GM18858 (cell line): Measurements from ENCODE around the gene PNMA6E.

Source experiments
- ATAC-seq: cut with Tn5 transposase; IDR thresholded peaks from one replicate; pipeline ENCODE4 v1.9.1; 2021; ENCODE audit not compliant: unreplicated experiment

PNMA6E gene

DNA sequence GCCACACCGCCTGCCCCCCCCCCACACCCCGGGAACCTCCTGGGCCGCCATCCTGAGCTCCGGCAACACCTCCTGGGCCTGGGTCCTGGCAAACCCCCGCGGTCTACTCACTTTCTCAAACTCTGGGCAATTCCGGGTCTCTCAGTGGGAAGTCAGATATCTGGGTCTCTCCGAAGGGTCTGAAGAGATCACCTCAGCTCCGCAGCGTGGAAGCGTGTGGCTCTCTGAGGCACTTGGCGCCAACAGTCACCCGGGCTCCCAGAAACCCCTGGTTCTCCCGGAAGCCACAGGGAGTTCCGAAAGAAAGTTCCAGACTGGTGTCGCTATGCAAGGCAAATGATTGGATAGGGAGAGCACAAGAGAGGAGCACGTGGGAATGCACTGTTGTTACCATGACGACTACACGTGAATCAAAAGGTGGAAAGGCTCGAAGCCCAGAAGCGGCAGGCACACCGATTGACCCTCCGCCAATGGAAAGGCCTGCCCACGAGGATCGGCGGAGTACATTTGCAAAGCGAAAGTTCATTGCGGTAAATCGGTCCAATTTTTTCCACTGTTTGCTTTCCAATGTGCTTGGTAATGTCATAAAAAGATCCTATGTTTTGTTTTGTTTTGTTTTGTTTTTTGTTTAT, at the start of gene PNMA6E:
Gene PNMA6E (minus strand): TSS at position 218 of the 632 bp plus-strand sequence. CDS start 2,501 bp downstream, outside the sequence.
- no peak for ATAC-seq

DNA sequence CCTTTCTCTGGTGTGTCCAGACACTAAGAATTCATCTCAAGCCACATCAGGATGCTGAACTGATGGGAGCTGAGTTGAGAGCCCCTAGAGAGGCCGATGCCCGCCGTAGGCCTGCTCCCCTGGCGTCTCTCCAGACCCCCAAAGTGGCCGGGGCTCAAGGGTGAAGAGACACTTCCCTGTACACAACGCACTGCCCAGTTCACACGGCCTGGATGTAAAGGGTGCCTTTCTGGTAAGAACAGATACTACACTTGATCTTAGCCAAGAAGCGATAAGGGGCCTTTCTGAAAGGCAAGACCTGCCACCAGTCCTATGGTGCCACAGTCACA, 49.8 kb upstream of the PNMA6E start:
- no peak for ATAC-seq

DNA sequence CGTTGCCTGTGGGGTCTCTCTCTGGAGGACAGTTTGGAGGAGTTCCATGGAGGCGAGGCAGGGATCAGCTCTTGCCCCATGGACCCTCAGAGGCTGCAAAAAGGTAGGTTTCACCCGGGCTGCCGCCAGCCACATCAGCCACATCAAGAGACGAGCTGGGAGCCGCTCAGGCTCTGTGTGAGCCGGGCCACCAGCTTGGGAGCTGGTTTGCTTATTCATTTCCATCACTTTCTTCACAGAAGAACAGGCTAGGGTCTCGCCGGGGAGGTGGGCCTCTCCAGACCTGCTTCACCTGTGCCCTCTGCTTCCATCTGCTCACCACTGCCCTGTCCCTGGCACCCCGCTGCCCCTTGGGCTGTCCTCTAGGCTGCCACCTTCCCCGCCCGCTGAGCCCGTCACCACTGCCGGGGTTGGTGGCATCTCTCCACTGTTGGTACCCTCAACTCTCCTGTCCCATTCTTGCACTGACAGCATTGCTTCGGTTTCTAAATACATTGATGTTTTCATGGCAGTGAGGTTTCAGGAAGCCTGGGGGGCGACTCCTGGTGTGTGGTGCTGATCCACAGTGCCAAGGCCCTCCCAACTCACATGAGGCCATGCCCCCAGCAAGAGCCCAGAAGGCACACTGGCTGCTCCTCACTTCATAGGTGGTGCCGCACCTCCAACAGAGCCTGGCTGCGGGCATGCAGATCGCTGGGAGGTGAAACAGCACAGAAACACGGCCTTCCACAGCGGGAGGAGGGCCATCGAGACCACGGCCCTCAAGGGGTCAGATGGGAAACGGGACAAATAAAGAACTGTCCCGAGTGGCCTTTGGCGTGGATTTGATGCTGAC, 49.2 kb upstream of the PNMA6E start:
- ATAC-seq: no peak

DNA sequence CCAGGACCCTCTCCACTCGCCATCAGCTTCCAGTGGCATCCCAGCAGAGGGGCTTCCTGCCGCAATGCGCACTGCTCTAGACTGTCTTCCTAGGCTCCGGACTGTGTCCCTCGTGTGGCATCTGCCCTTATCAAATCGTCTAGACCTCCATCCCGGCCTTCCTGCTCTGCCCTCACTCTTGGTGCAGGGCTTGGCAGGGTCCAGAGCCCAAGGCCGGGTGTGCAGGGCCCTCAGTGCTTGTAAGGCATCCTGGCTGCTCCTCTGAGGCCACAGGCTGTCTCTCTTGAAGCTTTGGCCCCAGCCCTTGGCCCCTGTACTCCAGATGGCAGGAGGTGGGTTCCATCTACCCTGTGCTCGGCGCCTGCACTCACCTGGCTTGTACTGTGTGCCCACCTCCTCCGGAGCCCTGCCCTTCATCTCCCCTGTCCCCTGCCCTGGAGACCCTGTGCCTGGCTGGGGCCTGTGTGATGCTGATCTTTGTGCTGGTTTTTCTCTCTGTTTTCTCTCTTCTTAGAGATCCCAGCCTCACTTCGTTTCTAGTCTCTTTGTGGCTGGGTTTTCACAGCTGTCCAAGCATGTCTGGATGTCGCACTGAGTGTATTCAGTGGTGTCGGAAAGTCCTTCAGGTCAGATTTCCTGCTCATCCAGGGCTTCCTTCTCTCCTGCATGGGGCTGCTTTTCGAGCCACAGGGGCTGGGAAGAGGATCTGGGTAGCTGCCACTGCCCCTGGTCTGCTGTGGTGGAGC, 48.4 kb upstream of the PNMA6E start:
- ATAC-seq: no peak

DNA sequence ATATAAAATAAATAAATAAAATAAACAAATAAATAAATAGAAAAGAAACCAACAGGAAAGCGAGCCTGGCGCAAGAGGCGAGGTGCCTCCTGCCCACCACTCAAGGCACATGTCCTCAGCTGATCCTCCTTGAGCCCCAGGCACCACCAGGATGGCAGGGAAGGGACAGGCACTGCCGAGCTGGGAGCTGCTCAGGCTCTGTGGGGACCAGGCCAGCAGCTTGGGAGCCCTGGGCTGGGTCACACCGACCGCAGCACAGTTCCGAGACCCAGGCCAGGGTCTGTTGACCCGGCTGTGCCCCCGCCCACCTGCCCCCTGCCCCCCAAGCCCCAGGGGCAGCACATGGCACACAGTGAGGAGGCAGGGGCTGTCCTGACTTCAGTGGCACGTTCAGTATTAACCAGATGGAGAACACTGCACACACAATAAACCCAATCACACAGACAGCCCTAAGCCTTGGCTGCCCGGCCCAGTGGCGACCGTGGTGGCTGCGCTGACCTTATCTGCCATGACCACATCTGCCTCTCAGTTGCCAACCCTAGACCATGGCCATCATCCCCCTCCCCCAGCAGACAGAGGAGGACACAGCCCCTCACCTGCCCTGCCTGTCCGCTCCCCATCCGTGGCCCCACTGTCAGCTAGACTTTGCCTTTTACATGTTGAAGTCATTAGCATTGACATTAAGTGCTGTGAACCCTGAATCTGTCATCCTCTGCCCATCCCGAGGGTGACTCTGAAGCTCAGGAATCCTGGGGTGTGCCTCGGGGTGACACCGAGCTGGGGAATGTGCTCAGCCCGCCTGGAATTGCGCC, 47.6 kb upstream of the PNMA6E start:
- no peak for ATAC-seq

DNA sequence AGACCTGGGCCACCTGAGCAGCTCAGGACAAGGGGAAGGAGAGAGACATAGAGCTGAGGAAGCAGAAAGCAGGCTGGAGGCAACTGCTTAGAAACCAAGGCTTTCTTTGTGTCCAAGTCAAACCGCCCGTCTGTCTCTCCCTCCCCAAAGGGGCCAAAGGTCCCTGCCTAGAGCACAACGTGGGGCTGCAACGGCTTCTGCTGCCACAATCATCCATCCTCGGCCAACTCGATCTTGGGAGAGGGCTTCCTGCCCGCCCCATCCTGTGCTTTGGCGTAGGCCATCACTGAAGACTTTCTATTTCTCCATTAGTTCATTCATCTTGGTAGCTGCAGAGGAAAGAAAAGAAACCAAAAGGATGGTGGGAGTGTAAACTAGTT, 46.4 kb upstream of the PNMA6E start:
- ATAC-seq: no peak

DNA sequence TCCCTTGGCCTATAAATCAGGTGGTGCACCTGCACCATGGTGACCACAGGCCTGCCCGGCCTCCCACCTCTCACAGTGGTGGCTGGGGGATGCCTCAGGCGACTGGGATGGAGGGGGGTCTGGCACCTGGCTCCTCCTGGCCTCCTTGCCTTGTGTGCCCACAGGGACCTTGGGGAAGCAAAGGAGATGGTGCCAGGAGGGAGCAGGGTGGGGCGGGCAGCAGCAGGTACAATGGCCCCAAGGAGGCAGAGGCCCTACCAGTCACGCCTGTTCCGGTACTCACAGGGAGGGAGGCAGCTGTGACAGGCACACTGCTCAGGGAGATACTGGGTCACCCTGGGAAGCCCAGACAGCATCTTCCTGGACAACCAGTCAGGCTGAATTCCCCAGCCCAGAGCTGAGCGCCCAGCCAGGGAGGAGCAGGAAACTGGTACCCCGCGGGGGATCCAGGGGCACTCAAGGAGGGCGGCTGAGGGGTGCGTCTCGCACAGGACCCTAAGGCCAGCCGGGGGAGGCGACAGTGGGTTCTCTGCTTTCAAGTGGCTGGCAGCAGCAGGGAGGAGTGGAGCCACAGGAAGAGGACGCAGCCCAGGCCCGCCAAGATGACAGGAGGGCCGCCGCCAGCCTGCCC, 45.9 kb upstream of the PNMA6E start:
- ATAC-seq: no peak

DNA sequence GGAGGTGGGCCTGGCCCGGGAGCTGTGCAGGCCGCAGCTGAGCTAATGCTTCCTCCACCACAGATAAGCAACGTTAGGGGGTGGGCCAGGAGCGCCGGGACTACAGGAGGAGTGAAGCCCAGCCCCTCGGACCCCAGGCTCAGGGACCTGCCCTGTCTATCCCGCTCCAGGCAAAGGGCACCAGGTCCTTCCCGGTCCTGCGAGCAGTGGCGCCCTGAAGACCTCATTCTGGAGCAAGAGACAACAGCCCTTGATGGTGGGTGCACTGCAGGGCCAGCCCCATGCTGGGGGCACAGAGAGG, 45.4 kb upstream of the PNMA6E start:
- ATAC-seq: no peak

DNA sequence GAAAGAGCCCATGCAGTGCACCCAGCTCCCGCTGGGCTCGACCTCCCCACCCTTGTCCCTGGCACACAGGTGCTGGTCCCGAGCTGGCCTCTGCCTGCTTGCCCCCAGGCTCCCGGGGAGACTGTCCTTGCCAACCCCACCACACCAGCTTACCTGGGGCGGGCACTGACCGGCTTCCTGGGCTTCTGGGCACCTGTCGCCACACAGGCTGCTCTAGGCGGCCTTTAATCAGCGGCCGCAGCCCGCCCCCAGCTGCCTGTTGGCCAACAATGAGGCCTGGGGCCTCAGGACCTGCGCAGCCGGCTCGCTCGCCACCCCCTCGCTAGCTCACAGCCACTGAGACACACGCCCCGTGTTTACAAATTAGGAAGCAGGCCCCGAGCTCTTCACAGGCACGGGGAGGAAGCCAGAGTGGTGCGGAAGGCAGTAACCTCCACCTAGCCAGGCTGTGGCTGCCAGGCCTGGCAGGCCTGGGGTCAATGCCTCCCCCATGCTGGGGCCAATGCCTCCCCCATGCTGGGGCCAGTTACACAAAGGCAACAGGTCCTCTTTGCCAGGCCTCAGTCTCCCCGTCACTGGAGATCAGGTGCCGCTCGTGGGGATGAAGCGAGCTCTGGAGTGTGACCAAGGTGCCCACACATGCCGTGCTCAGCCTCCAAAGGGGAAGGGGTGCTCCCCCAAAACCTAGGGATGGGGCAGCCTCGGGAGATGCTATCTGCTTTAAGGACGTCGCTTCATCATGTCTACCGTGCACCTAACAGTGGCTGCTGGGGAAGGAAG, 44.9 kb upstream of the PNMA6E start, which contains the start of gene TREX2:
Gene TREX2 (minus strand): TSS at position 201 of the 780 bp plus-strand sequence. CDS start 626 bp downstream, outside the sequence.
- no peak for ATAC-seq

DNA sequence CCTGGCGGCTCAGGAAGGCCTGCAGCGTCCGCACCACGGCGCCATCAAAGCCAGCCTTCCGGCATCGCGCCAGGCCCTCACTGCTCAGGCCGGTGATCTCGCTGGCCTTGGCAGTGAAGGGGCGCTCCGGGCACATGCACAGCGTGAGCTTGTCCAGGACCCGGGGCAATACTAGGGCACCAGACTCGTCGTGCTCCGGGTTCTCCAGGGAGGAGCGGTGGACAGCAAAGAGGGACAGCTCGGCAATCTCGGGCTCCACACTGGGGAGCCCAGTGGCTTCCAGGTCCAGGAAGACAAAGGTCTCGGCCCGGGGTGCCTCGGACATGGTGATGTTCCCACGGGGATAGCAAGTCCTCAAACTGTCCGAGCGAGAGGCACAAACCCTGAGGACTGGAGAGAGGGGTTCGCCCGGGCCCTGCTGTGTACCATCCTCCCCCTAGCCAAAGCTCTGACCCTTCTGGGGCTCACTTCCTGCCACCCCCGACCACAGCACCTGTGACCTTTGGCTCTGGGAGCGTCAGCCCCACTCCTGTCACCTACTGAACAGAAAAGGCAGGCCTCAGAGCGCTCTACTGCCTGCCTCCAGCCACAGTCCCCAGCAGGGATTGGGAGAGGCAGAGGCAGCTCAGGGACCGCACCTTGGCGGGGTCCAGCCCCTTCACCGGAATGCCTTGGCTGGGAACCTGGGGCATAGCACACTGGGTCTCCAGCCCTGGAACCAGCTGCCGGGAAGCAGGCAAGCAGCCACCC, 44.1 kb upstream of the PNMA6E start:
- no peak for ATAC-seq

DNA sequence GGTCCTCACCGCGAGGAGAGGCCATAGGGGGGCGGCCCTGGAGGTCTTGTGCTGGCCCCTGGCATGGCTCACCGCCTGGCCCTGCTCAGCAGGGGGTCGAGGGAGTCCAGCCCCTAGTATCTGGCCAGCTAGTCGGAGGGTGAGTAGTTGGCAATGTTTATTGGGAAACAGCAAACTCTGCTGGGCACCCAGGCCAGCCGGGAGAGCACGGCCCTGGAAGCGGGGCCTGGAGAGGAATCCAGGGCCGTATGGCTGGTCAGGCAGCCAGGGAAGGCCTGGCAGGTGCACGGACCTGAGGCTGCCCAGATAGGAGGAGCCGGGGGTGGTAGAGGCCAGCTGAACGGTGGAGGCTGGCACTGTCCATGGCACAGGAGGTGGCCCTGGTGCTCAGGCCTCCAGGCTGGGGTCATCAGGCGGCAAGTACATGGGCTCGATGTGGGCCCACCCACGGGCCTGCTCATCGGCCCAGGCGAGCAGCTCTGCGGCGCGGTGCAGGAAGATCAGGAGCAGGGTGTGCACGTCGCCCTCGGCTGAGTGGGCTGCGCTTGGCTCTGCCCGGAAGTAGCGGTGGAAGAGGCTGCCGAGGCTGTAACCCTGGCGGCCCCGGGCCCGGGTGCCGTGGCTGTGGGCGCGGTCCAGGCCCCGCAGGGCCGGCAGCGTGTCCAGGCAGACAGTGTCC, 43.3 kb upstream of the PNMA6E start:
- no peak for ATAC-seq

DNA sequence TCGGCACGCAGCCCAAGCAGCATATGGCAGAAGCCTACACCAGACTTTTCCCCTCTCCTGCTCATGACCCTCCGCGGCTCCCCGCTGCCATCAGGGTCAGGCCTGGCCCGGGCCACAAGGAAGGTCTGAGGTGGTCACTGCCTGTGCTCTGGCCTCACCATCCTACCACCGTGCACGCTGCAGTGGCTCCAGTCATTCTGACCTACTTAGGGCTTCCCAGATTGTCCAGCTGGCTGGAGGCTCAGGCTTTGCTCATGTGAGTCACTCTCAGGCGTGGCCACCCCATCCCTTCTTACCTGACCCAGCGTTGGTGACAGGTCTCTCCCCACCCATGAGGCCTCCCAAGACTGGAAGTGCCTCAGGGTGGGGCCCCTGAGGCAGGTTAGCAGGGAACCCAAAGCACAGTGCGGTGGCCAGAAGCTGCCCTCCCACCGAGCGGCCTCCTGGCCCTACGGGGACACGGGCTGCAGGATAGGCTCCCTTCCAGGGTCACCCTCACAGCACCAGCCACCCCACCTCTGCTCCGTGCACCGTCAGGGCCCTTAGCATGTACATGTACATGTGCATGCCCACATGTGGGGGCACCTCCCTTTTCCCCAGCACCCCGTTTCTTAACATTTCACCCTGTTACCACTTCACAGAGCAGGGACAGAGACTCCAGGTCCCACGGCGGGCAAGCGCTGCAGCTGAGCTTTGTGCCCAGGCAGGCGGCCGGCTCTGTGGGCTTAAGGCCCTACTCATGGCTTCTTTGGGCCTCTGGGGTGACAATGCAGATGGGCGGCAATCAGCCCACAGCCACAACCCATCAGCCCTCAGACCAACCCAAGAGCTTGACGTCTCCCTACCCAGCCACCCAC, 42.6 kb upstream of the PNMA6E start:
- no peak for ATAC-seq

DNA sequence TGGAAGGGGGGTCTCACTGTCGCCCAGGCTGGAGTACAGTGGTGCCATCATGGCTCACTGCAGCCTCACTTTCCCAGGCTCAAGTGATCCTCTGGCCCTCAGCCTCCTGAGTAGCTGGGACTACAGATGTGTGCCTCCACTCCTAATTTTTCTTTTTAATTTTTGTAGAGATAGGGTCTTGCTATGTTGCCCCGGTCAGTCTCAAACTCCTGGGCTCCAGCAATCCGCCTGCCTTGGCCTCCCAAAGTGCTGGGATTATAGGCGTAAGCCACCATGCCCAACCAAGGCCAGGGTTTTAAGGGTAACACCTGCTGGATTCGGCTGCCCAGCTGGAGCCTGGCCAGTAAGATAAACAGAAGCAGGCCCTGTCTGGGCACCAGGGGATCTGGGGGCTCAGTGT, 41.3 kb upstream of the PNMA6E start:
- no peak for ATAC-seq

DNA sequence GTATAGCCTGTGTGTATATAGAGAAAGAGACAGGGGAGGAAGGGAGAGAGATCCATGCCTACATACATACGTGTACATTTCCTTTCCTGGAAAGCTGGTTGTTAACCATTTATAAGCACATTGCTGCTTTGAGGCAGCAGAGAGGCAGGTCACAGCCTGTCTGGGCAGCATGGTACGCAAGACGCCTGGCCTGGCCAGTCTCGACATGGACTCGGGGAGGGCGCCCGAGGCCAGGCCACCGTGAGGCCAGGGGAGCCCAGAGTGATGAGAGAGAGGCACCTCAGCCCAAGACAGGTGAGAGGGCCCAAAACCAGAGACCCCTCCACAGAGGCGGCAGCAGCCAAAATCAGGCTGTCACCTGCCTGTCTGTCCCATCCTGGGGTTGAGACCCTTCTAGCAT, 40.8 kb upstream of the PNMA6E start:
- no peak for ATAC-seq

DNA sequence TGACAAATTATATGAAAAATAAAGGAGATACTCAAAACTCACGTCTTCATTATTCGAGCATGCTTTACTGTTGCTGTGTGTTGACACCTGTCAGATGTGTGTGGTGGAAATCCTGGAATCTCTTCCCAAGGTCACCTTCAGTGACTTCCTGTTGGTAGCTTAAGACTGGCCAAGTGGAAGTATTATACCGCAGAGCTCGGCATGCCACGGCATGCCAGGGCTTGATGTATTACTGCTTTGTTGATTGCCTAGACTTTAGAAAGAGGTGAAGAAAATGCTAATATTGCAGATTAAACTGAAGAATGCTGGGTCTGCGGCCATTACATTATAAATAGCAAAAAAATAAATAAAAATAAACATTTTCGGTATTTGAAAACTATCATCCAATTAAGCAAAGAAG, 40.1 kb upstream of the PNMA6E start:
- ATAC-seq: no peak

DNA sequence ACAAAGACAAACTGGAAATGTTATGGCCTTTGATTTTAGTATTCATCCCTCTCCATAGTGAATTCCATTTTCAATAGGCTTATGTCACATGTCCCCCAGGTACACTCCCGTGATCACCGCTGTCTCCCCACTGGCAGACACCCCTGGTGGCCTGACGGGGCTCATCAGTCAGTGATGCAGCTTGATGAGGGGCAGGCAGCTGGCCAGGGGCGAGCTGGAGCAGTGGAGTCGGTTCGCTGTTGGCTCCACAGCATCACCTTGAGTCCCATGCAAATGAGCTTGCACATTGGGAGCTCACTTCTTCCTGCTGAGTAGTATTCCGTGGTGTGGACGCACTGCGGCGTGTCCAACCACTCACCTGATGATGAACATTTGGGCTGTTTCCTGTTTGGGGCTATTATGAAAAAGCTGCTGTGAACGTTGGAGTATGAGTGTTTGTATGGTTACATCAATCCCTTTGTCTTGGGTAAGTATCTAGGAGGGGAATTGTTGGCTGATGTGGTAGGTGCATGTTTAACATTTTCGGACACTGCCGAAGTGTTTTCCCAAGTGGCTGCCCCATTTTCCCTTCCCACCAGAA, 39.5 kb upstream of the PNMA6E start:
- ATAC-seq: no peak

DNA sequence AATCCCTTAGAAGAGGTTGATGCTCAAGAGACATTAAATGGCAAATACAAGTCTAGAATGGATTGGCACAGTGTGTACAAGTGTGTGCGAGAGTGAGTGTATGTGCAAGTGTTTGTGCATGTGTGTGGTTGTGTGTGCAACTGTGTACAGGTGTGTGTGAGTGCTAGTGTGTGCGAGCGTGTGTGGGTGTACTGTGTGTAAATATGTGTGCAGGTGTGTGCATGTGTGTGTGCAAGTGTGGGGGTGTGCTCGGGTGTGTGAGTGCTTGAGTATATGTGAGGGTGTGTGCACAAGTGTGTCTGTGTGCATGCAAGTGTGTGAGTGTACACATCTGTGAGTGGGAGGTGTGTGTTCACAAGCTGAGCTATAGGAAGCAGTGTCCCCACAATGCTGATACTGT, 38.8 kb upstream of the PNMA6E start:
- no peak for ATAC-seq

DNA sequence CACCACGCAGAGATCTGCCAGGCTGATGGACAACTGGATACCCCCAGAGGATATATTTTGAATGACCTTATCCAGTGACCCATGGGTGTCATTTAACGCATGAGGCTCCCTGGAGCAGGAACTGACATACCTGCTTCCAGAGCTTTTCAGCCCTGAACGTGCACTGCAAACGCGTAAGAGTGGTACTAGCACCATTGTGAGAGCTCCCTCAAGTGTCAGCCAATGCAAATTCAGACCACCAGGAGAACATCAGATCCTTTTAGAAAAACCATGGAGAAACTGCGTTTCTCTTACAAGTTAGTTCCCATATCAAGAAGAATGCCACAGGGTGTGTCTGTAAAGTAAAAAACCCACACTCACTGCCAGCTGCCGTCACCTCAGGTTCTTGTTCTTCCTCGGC, 37.4 kb upstream of the PNMA6E start:
- no peak for ATAC-seq
